Fibroblast of lung (primary cell): ENCODE data around the gene TOGARAM2.

Experiments used
- CTCF ChIP-seq, 2 donors: IDR thresholded peaks in 1 of 2; conservative IDR thresholded peaks in 1 of 2; 1 replicate in 1 of 2; 2 replicates in 1 of 2; pipeline ENCODE4 v1.5.1; 2011 to 2012; ENCODE audit warnings: low read length in 2 of 2, control low read depth in 1 of 2, inconsistent platforms in 1 of 2, low read depth in 1 of 2, mild to moderate bottlenecking in 1 of 2
- EZH2 ChIP-seq: IDR thresholded peaks from 2 replicates; pipeline ENCODE4 v1.5.1; 2012; ENCODE audit warnings: low read length, control low read depth, mild to moderate bottlenecking; ENCODE audit errors: missing control alignments

- no peak for TF ChIP-seq CTCF (conservative IDR thresholded peaks at IDR 0.05 in 1 of 2, IDR thresholded peaks at IDR 0.05 in 1 of 2; ENCODE audit: low read depth in 1 of 2, low read length in 2 of 2)
- TF ChIP-seq EZH2 = no peak
Observed at GRCh38 chr2:28993206-28993960, 12.3 kb downstream of the TOGARAM2 start.
